HG02973 (cell line): Measurements from ENCODE around the gene CHD6.

Experiments used
- ATAC-seq: cut with Tn5 transposase; IDR thresholded peaks from one replicate; pipeline ENCODE4 v1.9.1; 2021; ENCODE audit warnings: moderate library complexity; ENCODE audit not compliant: unreplicated experiment

Gene CHD6

GRCh38 chr20:41437836-41438235 is 180.3 kb downstream of the CHD6 start:
- ATAC-seq = no peak

DNA sequence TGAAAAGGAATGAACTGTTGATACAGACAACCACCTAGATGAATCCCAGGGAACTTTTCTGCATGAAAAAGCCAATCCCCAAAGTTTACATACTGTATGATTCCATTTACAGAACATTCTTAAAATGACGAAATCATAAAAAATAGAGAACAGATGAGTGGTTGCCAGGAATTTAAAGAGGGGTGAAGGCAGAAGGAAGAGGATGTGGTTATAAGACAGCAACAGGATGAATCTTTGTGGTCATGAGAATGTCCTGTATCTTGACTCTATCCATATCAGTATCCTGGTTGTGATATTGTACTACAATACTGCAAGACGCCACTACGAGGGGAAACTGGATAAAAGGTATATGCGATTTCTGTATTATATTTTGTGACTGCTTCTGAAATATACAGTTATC is 181.5 kb downstream of the CHD6 start:
- ATAC-seq = no peak

GRCh38 chr20:41433203-41433602 is 185.0 kb downstream of the CHD6 start:
- ATAC-seq = no peak

GRCh38 chr20:41432746-41433145 is 185.4 kb downstream of the CHD6 start:
- ATAC-seq = no peak

DNA sequence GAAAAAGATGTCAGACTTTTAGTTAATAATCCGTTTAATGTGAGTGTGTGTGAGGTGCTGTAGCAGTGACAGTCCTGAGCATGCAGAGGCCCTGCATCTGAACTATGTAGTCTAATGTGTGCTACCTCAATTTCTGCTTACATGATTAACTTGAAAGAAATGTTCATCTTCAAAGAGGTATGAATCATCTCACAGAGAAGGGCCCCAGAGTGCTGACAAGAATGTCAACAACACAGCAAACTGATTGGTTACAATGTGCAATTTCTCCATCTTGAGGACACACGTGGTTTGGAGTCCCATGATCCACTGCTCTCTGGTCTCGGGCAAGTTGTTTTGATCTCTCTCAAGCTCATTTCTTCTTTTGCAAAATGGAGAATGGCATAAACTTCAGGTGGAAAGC is 189.9 kb downstream of the CHD6 start:
- ATAC-seq = no peak

- ATAC-seq = no peak
Observed at GRCh38 chr20:41427833-41428232, 190.3 kb downstream of the CHD6 start.

GRCh38 chr20:41426976-41427375 is 191.2 kb downstream of the CHD6 start:
- no peak for ATAC-seq

GRCh38 chr20:41426086-41426830 is 191.9 kb downstream of the CHD6 start:
- ATAC-seq = no peak

DNA sequence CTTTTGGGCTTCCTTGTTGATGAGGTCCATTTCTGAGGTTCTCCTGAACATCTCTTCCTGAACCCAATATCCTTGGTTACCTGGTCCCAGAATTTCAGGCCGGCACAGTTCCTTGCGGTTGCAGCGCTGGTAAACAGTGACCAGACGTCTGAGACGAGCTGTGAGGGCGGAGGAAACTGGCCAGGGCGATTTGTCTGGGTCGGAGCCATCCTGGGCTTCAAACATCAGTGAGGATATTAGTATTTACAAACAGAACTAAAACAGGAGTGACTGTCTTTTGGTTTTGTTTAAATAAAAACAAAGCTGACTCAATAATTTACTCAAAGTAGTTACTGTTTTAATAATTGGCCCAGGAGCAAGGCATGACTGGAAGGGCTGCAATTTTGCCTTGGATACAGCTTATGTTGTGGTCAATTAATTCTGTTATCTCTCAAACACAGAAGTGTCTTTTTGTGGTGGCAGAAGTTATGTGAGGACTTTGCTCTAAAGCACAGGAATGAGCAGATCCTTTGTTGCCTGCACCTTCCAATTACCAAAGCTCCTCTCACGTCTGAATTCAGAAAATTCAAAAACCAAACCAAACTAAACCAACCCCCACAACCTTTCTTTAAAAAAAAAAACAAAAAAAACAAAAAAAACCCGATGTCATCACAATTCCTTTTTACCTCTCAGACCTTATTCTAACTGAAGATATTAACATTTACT is 192.8 kb downstream of the CHD6 start:
- no peak for ATAC-seq

- ATAC-seq = no peak
Observed at GRCh38 chr20:41424546-41424945, 193.6 kb downstream of the CHD6 start.

- no peak for ATAC-seq
Observed at GRCh38 chr20:41424011-41424410, 194.2 kb downstream of the CHD6 start.

GRCh38 chr20:41422953-41423352 is 195.2 kb downstream of the CHD6 start:
- no peak for ATAC-seq

GRCh38 chr20:41418739-41419293 is 199.4 kb downstream of the CHD6 start:
- ATAC-seq = no peak

- no peak for ATAC-seq
Observed at GRCh38 chr20:41418031-41418430, 200.1 kb downstream of the CHD6 start.

DNA sequence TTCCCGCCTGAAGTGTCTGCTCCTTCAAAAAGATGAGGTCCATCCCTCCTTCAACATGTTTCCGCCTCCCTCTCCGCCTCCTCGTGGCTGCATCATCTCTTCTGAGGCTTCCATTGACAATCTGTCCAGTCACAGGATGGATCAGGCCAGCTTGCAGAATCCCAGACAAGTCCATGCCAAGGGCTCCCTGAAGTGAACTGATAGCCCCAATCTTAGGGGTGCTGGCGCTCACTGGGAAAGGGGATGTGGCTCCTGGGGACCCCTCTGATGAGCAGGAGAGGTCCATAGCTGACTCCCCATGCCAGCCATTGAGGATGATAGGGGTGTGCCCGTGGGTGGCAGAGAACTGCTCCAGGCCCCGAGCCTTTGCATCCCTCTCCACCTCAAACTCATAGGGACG is 203.0 kb downstream of the CHD6 start:
- ATAC-seq = no peak

- ATAC-seq = no peak
Observed at GRCh38 chr20:41413169-41413568, 205.0 kb downstream of the CHD6 start.

GRCh38 chr20:41412324-41413120 is 205.7 kb downstream of the CHD6 start:
- ATAC-seq = no peak

DNA sequence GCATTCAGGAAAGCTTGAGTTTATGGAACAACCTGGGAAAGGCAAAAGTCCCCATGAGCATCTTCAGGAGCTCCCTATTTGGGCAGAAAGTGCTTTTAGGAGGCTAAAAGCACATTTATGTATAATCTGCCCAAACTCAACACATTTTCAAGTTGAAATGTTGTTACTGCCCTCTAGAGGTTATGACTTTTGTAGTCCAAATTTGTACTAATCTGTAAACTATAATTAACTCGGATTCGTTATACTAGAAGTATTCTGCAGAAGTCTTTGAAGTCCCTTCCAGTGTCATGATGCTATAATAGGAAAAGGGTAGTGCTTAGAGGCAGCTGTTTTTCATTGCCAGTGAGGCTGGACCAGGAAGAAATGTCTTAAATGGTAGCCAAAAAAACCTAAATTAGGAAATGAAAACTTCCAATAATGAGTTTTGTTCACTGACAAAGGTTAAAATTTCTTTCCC is 206.8 kb downstream of the CHD6 start:
- ATAC-seq = no peak

- ATAC-seq = no peak
Observed at GRCh38 chr20:41408986-41409385, 209.2 kb downstream of the CHD6 start.

DNA sequence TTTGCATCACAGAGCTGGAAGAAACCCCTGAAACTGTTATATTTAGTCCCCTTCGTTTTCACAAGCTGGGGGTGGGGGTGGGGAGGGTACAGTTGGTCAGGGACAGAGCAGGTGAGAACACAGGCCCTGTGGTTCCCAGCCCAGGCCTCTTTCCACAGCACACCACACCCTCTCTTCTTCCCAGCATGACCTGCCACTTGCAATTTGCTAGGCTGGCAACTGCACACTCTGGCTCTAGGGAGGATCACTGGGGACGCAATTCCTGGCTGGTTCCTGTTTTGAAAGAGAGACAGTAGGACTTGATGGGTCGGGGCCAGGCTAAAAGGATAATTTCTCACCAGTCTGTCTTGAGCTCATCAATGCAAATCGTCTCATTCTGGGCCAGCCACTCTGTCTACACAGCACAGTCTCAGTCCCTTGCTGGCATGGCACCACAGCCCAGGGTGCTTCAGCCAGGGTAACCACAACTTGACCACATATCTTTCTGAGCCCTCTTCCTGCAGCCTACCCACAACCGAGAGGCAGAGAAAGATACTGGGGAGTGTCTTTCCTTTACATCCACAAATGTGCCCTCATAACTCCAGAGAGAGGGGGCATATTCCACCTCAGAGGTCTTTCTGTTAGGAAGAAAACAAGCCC is 209.9 kb downstream of the CHD6 start:
- no peak for ATAC-seq

- no peak for ATAC-seq
Observed at GRCh38 chr20:41407607-41408006, 210.6 kb downstream of the CHD6 start.
